H9 (cell line): ENCODE results near the gene QSOX2. TPM values are rescaled to one million over a fixed set of nuclear protein-coding genes. Genes with fewer than 3 reads are reported as not detected.

ENCODE experiments used
- DNase-seq: peaks from one replicate; pipeline ENCODE4 v3.0.0-alpha.2; 2017
- H2AFZ ChIP-seq: one replicate; pipeline ENCODE4 v1.6.1; 2013; ENCODE audit warnings: mild to moderate bottlenecking, low read length, control low read depth, moderate library complexity
- H2AK5ac ChIP-seq: 2 replicates; pipeline ENCODE4 v1.6.1; 2013; ENCODE audit warnings: low read length, control low read depth, mixed read lengths; ENCODE audit not compliant: insufficient read length
- H2BK120ac ChIP-seq: one replicate; pipeline ENCODE4 v1.6.1; 2013; ENCODE audit warnings: low read depth, mild to moderate bottlenecking, low read length, control low read depth, inconsistent platforms; ENCODE audit not compliant: poor library complexity, severe bottlenecking
- H2BK12ac ChIP-seq: 2 replicates; pipeline ENCODE4 v1.6.1; 2013; ENCODE audit warnings: low read length, control low read depth, mixed read lengths, low read depth; ENCODE audit not compliant: insufficient read length
- H2BK15ac ChIP-seq: 2 replicates; pipeline ENCODE4 v1.6.1; 2013; ENCODE audit warnings: low read depth, low read length, control low read depth
- H2BK20ac ChIP-seq: one replicate; pipeline ENCODE4 v1.6.1; 2013; ENCODE audit warnings: low read depth, mild to moderate bottlenecking, low read length, control low read depth, inconsistent platforms; ENCODE audit not compliant: poor library complexity, severe bottlenecking
- H2BK5ac ChIP-seq: 2 replicates; pipeline ENCODE4 v1.6.1; 2013; ENCODE audit warnings: low read length, control low read depth, mixed read lengths; ENCODE audit not compliant: insufficient read length
- H3K14ac ChIP-seq: 2 replicates; pipeline ENCODE4 v1.6.1; 2013; ENCODE audit warnings: low read length, control low read depth; ENCODE audit not compliant: insufficient read depth
- H3K18ac ChIP-seq: 2 replicates; pipeline ENCODE4 v1.6.1; 2013; ENCODE audit warnings: low read depth, mild to moderate bottlenecking, mixed read lengths, low read length, control low read depth; ENCODE audit not compliant: insufficient read length
- H3K23ac ChIP-seq: 2 replicates; pipeline ENCODE4 v1.6.1; 2013; ENCODE audit warnings: low read length, control low read depth, mixed read lengths, low read depth; ENCODE audit not compliant: insufficient read length
- H3K23me2 ChIP-seq: 2 replicates; pipeline ENCODE4 v1.6.1; 2013; ENCODE audit warnings: low read depth, mild to moderate bottlenecking, mixed read lengths, low read length, control low read depth; ENCODE audit not compliant: insufficient read length, poor library complexity, severe bottlenecking
- H3K27ac ChIP-seq: 2 replicates; pipeline ENCODE4 v1.5.1; 2013; ENCODE audit warnings: low read length, control low read depth, mixed read lengths, low read depth; ENCODE audit not compliant: insufficient read length
- H3K27me3 ChIP-seq: 2 replicates; pipeline ENCODE4 v1.6.1; 2013; ENCODE audit warnings: low read length, control low read depth, inconsistent platforms; ENCODE audit not compliant: insufficient read depth
- H3K4ac ChIP-seq: 2 replicates; pipeline ENCODE4 v1.6.1; 2013; ENCODE audit warnings: low read depth, mild to moderate bottlenecking, control low read depth, inconsistent platforms, low read length, moderate library complexity
- H3K4me1 ChIP-seq: 2 replicates; pipeline ENCODE4 v1.6.1; 2013; ENCODE audit warnings: low read length, control low read depth, inconsistent platforms; ENCODE audit not compliant: insufficient read depth
- H3K4me2 ChIP-seq: 2 replicates; pipeline ENCODE4 v1.6.1; 2013; ENCODE audit warnings: low read length, control low read depth, mixed read lengths; ENCODE audit not compliant: insufficient read length, insufficient read depth
- H3K56ac ChIP-seq: 2 replicates; pipeline ENCODE4 v1.6.1; 2013; ENCODE audit warnings: low read depth, mild to moderate bottlenecking, mixed read lengths, low read length, control low read depth; ENCODE audit not compliant: insufficient read length
- H3K79me1 ChIP-seq: 2 replicates; pipeline ENCODE4 v1.6.1; 2013; ENCODE audit warnings: low read depth, mild to moderate bottlenecking, moderate library complexity, low read length, control low read depth, inconsistent platforms; ENCODE audit not compliant: insufficient read depth, poor library complexity, severe bottlenecking
- H3K79me2 ChIP-seq: 2 replicates; pipeline ENCODE4 v1.6.1; 2013; ENCODE audit warnings: low read length, control low read depth, inconsistent platforms; ENCODE audit not compliant: insufficient read depth
- H3K9ac ChIP-seq: 2 replicates; pipeline ENCODE4 v1.6.1; 2013; ENCODE audit warnings: low read length, control low read depth, mixed read lengths; ENCODE audit not compliant: insufficient read length; ENCODE audit errors: extremely low read depth
- H3K9me3 ChIP-seq: one replicate; pipeline ENCODE4 v1.6.1; 2013; ENCODE audit warnings: low read depth, low read length, inconsistent platforms; ENCODE audit not compliant: control insufficient read depth
- H3T11ph ChIP-seq: one replicate; pipeline ENCODE4 v1.6.1; 2013; ENCODE audit warnings: mild to moderate bottlenecking, low read length, control low read depth, inconsistent platforms
- H4K20me1 ChIP-seq: one replicate; pipeline ENCODE4 v1.6.1; 2013; ENCODE audit not compliant: control insufficient read depth, insufficient read length, insufficient read depth
- H4K5ac ChIP-seq: 2 replicates; pipeline ENCODE4 v1.6.1; 2013; ENCODE audit warnings: low read depth, mild to moderate bottlenecking, mixed read lengths, low read length, control low read depth; ENCODE audit not compliant: insufficient read length
- H4K8ac ChIP-seq: replicated peaks from 2 replicates; pipeline ENCODE4 v1.6.1; 2013; ENCODE audit warnings: low read length, control low read depth, mixed read lengths, low read depth; ENCODE audit not compliant: insufficient read length
- H4K91ac ChIP-seq: 2 replicates; pipeline ENCODE4 v1.6.1; 2013; ENCODE audit warnings: low read depth, mild to moderate bottlenecking, moderate library complexity, mixed read lengths, low read length, control low read depth; ENCODE audit not compliant: insufficient read length
- H3K27ac Mint-ChIP-seq, 3 experiments: 2 replicates in 2 of 3; 3 replicates in 1 of 3; pipeline ENCODE4 v1.8.0; 2020 to 2021; ENCODE audit warnings: mixed read lengths in 3 of 3, mild to moderate bottlenecking in 1 of 3, moderate library complexity in 1 of 3
- H3K27me3 Mint-ChIP-seq: 2 replicates; pipeline ENCODE4 v1.8.0; 2021; ENCODE audit warnings: low read depth, mild to moderate bottlenecking, moderate library complexity, mixed read lengths
- H3K36me3 Mint-ChIP-seq, 3 experiments: 2 replicates in 2 of 3; 3 replicates in 1 of 3; pipeline ENCODE4 v1.8.0; 2020 to 2021; ENCODE audit warnings: low read depth in 3 of 3, mixed read lengths in 3 of 3; ENCODE audit not compliant: insufficient read depth in 1 of 3
- H3K4me1 Mint-ChIP-seq, 2 experiments: 2 replicates each; pipeline ENCODE4 v1.8.0; 2020; ENCODE audit warnings: mixed read lengths in 2 of 2
- H3K4me3 Mint-ChIP-seq, 2 experiments: 2 replicates in 1 of 2; 3 replicates in 1 of 2; pipeline ENCODE4 v1.8.0; 2020 to 2021; ENCODE audit warnings: mild to moderate bottlenecking in 2 of 2, mixed read lengths in 2 of 2, moderate library complexity in 1 of 2
- H3K9me3 Mint-ChIP-seq, 2 experiments: 2 replicates in 1 of 2; 3 replicates in 1 of 2; pipeline ENCODE4 v1.8.0; 2020; ENCODE audit warnings: mild to moderate bottlenecking in 2 of 2, mixed read lengths in 2 of 2, moderate library complexity in 1 of 2
- CTCF ChIP-seq: fragments of 200-600 bp; sonication (generic); conservative IDR thresholded peaks from 3 replicates; pipeline ENCODE4 v1.8.0; 2021; ENCODE audit warnings: antibody characterized with exemption, mild to moderate bottlenecking
- WGBS: extraction: QIAGEN DNeasy Blood & Tissue Kit; methylation state at CpG from one replicate; pipeline ENCODE4 v1.1.7; 2013; ENCODE audit warnings: missing lambda C conversion rate, low lambda C conversion rate, mixed read lengths; ENCODE audit not compliant: insufficient read length; ENCODE audit errors: extremely low coverage; 5-methylcytosine and 5-hydroxymethylcytosine counted together
- total RNA-seq: library from RNA; stranded (reverse); gene quantifications from 2 replicates; pipeline ENCODE4 v1.2.1, GENCODE V29; 2021

The QSOX2 gene
- total RNA-seq, 1 experiment from 2014 or later = 25.8 TPM

GRCh38 chr9:136185066-136185465, 60.5 kb downstream of the QSOX2 start:
- no CpG with 5 or more reads among the region's 19 CpGs for WGBS
- Histone ChIP-seq H2AFZ (no peak overlapping the region), H3K4ac (no peak overlapping the region), H2BK5ac (no peak overlapping the region), H3K27ac (no peak overlapping the region), H4K8ac (no peak overlapping the region), H2BK120ac (no peak overlapping the region), H3K18ac (no peak overlapping the region), H3K4me2 (no peak overlapping the region), H2AK5ac (no peak overlapping the region), H4K91ac (no peak overlapping the region), H3K23me2 (no peaks in the 10 kb centered on the region), H3K9me3 (no peaks in the 10 kb centered on the region), H2BK12ac (no peak overlapping the region), H3K56ac (no peak overlapping the region), H4K20me1 (peaks cover 3% of the 10 kb centered on the region), H3K79me1 (no peaks in the 10 kb centered on the region), H3K4me1 (no peaks in the 10 kb centered on the region), H3T11ph (no peak overlapping the region), H3K27me3 (no peaks in the 10 kb centered on the region), H2BK15ac (no peak overlapping the region), H3K79me2 (no peaks in the 10 kb centered on the region), H3K9ac (no peak overlapping the region), H3K14ac (no peak overlapping the region), H4K5ac (no peak overlapping the region), H3K23ac (no peak overlapping the region), H2BK20ac (no peak overlapping the region)
- Mint-ChIP-seq H3K27me3 (peaks cover 10% of the 10 kb centered on the region; the same call in 1 of the 2 replicates), H3K4me1 (peaks cover 5 to 28% of the 10 kb centered on the region in 2 experiments), H3K36me3 (no peaks in the 10 kb centered on the region), H3K9me3 (no peaks in the 10 kb centered on the region), H3K4me3 (no peak overlapping the region), H3K27ac (no peak overlapping the region)
- no peak for DNase-seq
- TF ChIP-seq CTCF = no peak
